ENCODE measurements around the gene TCEAL1. TPM values are rescaled to one million over a fixed set of nuclear protein-coding genes. Genes with fewer than 3 reads are reported as not detected.

Gene TCEAL1, protein sequence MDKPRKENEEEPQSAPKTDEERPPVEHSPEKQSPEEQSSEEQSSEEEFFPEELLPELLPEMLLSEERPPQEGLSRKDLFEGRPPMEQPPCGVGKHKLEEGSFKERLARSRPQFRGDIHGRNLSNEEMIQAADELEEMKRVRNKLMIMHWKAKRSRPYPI
- total RNA-seq: 24.5 TPM

DNA sequence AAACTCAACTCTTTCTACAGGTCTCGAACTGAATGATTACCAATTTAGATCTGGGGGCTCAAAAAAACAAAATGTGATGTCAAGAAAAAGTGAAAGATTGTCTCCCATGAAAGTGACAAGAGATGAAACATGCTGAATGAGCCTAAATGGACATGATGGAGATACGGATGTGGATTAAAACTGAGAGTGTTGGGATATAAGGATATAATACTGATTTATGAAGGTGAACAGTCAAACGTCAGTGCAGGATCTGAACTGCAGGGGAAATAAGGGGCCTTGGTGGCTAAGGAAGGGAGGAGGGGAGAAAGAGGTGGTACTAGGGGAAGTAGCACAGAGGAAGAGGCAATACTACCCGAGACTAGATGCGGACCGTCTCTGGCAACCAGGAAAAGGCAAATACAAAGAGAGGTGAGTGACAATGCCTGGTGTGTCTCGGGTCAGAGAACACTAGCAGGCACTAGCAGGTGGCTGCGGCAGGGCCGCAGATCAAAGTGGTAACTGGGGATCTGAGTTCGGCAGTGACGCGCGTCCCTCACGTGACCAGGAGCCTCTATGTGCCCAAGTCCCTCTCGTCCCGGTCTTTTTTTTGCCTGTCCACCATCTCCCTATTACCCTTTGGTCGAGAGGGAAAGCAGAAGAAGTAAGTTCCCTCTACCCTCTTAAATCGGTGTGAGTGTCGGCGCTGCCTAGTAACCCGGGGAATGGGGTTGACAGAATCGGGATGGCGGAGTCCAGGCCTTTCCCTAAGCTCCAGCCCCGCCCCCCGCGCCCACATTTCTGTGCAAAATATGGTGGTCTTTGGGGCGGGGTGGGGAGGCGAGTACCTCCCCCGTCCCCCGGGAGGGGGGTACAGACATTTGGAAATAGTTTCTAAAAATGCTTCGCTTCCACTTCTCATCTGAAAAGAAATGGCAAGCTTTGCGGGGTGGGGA lies at the start of gene TCEAL1:
TCEAL1 (plus strand) TSS at position 590 of the 932 bp plus-strand sequence. CDS start 942 bp downstream, outside the sequence.

DNA sequence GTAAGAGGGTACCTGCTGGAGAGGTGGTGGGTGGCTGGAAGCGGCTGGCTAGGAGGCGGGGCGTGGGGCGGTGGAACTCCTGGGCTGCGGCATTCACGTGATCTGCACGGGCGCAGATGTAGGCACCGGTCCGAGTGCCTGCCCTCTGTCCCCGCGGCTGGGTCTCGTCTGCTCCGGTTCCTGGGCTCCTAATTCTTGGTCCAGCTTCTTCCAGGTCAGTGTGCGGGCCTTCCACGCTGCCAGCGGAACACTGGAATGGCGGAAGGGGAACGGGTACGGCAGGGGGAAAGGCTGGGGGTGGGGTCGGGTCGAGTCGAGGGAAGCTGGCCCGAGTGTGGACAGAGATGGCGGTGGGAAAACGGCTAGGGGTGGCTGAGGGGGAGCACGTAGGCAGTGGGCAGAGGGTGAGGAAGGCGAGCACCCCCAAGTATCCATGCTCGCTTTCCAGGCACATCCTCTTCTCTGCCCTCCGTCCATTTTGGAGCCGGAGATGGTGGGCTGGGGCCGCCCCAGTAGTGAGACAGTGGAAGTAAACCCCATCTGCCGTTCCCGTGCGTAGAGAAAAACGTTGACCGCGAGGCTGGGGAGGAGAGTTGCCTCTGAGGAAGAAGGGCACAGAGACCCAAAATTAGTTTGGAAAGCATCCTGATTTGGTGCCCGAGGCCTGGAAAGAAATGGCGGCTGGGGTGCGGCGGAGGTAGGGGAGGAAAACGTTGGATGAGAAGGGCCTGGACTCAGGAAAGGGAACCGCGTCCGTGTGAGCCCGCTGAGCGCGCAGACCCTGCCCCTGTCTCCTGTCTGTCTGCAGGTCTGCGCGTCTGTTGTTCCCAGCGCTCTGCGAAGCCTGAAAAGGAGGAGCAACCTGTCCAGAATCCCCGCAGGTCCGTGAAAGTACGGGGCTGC lies 43.1 kb upstream of the TCEAL1 start, which contains the start of gene TCEAL4:
TCEAL4 (plus strand) TSS at position 105 of the 903 bp plus-strand sequence. CDS start 1,161 bp downstream, outside the sequence.

DNA sequence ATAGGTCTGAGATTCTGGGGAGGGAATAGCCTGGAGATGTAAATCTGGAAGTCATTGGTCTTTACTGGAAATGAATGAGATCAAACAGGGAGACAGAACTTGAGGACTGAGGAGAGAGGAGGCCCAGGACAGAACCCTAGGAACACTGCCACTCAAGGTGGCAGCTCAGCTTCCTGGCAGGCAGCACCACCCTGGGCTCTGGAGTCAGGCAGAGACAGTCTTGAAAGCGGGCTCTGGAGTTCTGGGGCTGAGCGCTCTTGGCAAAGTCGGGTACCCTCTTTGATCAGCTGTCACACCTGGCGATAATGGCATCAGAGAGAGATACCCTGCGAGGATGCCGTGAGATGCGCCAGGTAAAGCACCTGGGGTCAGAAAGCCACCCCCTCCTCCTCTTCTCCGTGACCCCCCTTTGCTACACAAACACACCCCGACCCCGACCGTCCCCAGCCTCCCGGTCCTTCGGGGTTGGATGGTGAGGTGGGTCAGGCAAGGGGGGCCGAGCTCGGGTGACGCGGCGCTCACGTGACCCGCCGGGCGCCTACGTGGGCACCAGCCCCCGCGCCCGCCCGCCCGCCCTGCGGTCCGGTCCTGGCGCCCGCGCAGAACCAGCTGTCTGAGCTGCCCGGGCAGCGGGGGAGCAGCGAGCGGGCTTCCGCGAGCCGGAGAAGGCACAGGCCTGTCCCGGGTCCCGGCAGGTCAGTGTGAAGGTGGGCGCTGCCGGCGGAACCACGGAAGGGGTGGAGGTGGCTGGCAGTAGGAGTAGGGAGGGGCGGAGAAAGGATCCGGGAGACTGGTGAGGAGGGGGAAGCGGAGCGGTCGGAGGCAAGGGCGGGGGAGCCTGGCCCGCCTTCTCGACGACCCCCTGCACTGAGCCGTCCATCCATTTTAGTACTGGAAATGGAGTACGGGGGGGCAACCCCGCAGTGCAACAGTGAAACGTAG lies 21.1 kb upstream of the TCEAL1 start, which contains the start of gene TCEAL3:
TCEAL3 (plus strand) TSS at position 600 of the 942 bp plus-strand sequence. CDS start 1,102 bp downstream, outside the sequence.

Other genes with a start within 250 kb of the TCEAL1 start
- gene RAB40A, start 109.5 kb upstream of the TCEAL1 start, total RNA-seq: 0.88 TPM
- 27.8 TPM for gene TCEAL4, start 43.5 kb upstream of the TCEAL1 start, total RNA-seq
- gene TCEAL3, start 21.0 kb upstream of the TCEAL1 start, total RNA-seq: 6.8 TPM
- 188 TPM for gene MORF4L2, start 57.7 kb downstream of the TCEAL1 start, total RNA-seq
- gene TMEM31, start 81.9 kb downstream of the TCEAL1 start, total RNA-seq: not detected
- gene PLP1, start 147.9 kb downstream of the TCEAL1 start, total RNA-seq: 7.2 TPM
- 5.6 TPM for gene RAB9B, start 203.3 kb downstream of the TCEAL1 start, total RNA-seq

Data from metanephros (tissue), 1 donor.